Fibroblast of skin of right quadriceps (primary cell): ENCODE results near the gene PLEKHD1.
"Not testable (repeated sequence)": the region's sequence is repeated elsewhere in the genome, so short reads cannot be mapped to it uniquely, and the experiment has no call there.

Source experiments
- DNase-seq: peaks from one replicate; pipeline ENCODE4 v3.0.0-alpha.2; 2013

The PLEKHD1 gene

GRCh38 chr14:69483765-69484443 lies 624 bp upstream of the PLEKHD1 start:
- DNase-seq: no peak

GRCh38 chr14:69485315-69485660 lies 760 bp downstream of the PLEKHD1 start:
- DNase-seq: no peak

GRCh38 chr14:69485701-69486100 lies 1.2 kb downstream of the PLEKHD1 start:
- no peak for DNase-seq

GRCh38 chr14:69487226-69487625 lies 2.7 kb downstream of the PLEKHD1 start:
- no peak for DNase-seq

GRCh38 chr14:69487771-69488170 lies 3.2 kb downstream of the PLEKHD1 start:
- DNase-seq: no peak

GRCh38 chr14:69489495-69489894 lies 5.0 kb downstream of the PLEKHD1 start:
- no peak for DNase-seq

- DNase-seq: no peak
These were observed 5.8 kb downstream of the PLEKHD1 start for GRCh38 chr14:69490219-69490918.

GRCh38 chr14:69491193-69491592 lies 6.7 kb downstream of the PLEKHD1 start:
- no peak for DNase-seq

GRCh38 chr14:69493038-69493437 lies 8.5 kb downstream of the PLEKHD1 start:
- DNase-seq: no peak

GRCh38 chr14:69493791-69494190 lies 9.3 kb downstream of the PLEKHD1 start:
- no peak for DNase-seq

GRCh38 chr14:69495341-69495921 lies 10.9 kb downstream of the PLEKHD1 start:
- no peak for DNase-seq

GRCh38 chr14:69497866-69498265 lies 13.3 kb downstream of the PLEKHD1 start:
- DNase-seq: not testable (repeated sequence)

GRCh38 chr14:69498286-69498685 lies 13.8 kb downstream of the PLEKHD1 start:
- DNase-seq: not testable (repeated sequence)

GRCh38 chr14:69499436-69499835 lies 14.9 kb downstream of the PLEKHD1 start:
- no peak for DNase-seq

GRCh38 chr14:69500096-69500495 lies 15.6 kb downstream of the PLEKHD1 start:
- DNase-seq: no peak

- no peak for DNase-seq
These were observed 16.2 kb downstream of the PLEKHD1 start for GRCh38 chr14:69500736-69501135.

GRCh38 chr14:69501423-69501838 lies 16.9 kb downstream of the PLEKHD1 start:
- DNase-seq: peak; percentile 15

GRCh38 chr14:69504775-69505174 lies 20.2 kb downstream of the PLEKHD1 start:
- no peak for DNase-seq

- DNase-seq: no peak
These were observed 21.1 kb downstream of the PLEKHD1 start for GRCh38 chr14:69505338-69506240.

- DNase-seq: no peak
These were observed 21.7 kb downstream of the PLEKHD1 start for GRCh38 chr14:69506241-69506595.

- peak; percentile 60 for DNase-seq
These were observed 34.0 kb downstream of the PLEKHD1 start for GRCh38 chr14:69518289-69519101.
